Nephron progenitor cell (in vitro differentiated cells): ENCODE data around the gene RYR3.

Experiments
- DNase-seq: peaks from one replicate; pipeline ENCODE4 v3.0.0; 2021
- H3K27ac Mint-ChIP-seq: 2 replicates; pipeline ENCODE4 v1.8.0; 2021; ENCODE audit warnings: mild to moderate bottlenecking, moderate library complexity, mixed read lengths
- H3K27me3 Mint-ChIP-seq: 2 replicates; pipeline ENCODE4 v1.8.0; 2021; ENCODE audit warnings: mild to moderate bottlenecking, low read depth, mixed read lengths; ENCODE audit not compliant: poor library complexity
- H3K36me3 Mint-ChIP-seq: 2 replicates; pipeline ENCODE4 v1.8.0; 2021; ENCODE audit warnings: low read depth, mixed read lengths
- H3K4me1 Mint-ChIP-seq: 2 replicates; pipeline ENCODE4 v1.8.0; 2021; ENCODE audit warnings: mixed read lengths
- H3K4me3 Mint-ChIP-seq: 2 replicates; pipeline ENCODE4 v1.8.0; 2021; ENCODE audit warnings: mild to moderate bottlenecking, moderate library complexity, mixed read lengths
- H3K9me3 Mint-ChIP-seq: 2 replicates; pipeline ENCODE4 v1.8.0; 2021; ENCODE audit warnings: mild to moderate bottlenecking, moderate library complexity, mixed read lengths
- CTCF ChIP-seq: fragments of 200-600 bp; sonication (generic); IDR thresholded peaks from 2 replicates; pipeline ENCODE4 v1.5.0; 2021; ENCODE audit warnings: antibody characterized with exemption

The RYR3 gene

GRCh38 chr15:33701304-33701696 lies 390.5 kb downstream of the RYR3 start:
- H3K9me3 Mint-ChIP-seq, result no peaks in the 10 kb centered on the region
- H3K27ac Mint-ChIP-seq, result no peak overlapping the region
- no peak for DNase-seq
- peaks cover 26% of the 10 kb centered on the region for H3K27me3 Mint-ChIP-seq
- H3K36me3 Mint-ChIP-seq, result no peaks in the 10 kb centered on the region
- H3K4me1 Mint-ChIP-seq, result peaks cover 41% of the 10 kb centered on the region
- TF ChIP-seq CTCF, result no peak
- H3K4me3 Mint-ChIP-seq, result no peak overlapping the region

- no peak overlapping the region for H3K4me3 Mint-ChIP-seq
- H3K4me1 Mint-ChIP-seq, result peaks cover 24% of the 10 kb centered on the region
- H3K27me3 Mint-ChIP-seq, result peaks cover 12% of the 10 kb centered on the region
- DNase-seq, result no peak
- no peak for TF ChIP-seq CTCF
- H3K27ac Mint-ChIP-seq, result no peak overlapping the region
- peaks cover 21% of the 10 kb centered on the region for H3K9me3 Mint-ChIP-seq
- peaks cover 16% of the 10 kb centered on the region for H3K36me3 Mint-ChIP-seq
These were observed 395.4 kb downstream of the RYR3 start for GRCh38 chr15:33706173-33706572.

- H3K27ac Mint-ChIP-seq, result no peak overlapping the region
- no peak for TF ChIP-seq CTCF
- no peak overlapping the region for H3K4me3 Mint-ChIP-seq
- H3K27me3 Mint-ChIP-seq, result peaks cover 1% of the 10 kb centered on the region
- peaks cover 29% of the 10 kb centered on the region for H3K36me3 Mint-ChIP-seq
- H3K9me3 Mint-ChIP-seq, result peaks cover 43% of the 10 kb centered on the region
- no peak for DNase-seq
- H3K4me1 Mint-ChIP-seq, result peaks cover 31% of the 10 kb centered on the region
These were observed 400.0 kb downstream of the RYR3 start for GRCh38 chr15:33710748-33711147.

- TF ChIP-seq CTCF, result no peak
- peaks cover 25% of the 10 kb centered on the region for H3K4me1 Mint-ChIP-seq
- H3K9me3 Mint-ChIP-seq, result peaks cover 29% of the 10 kb centered on the region
- peak overlapping the region; percentile 36 for H3K27ac Mint-ChIP-seq
- no peak overlapping the region for H3K4me3 Mint-ChIP-seq
- no peaks in the 10 kb centered on the region for H3K27me3 Mint-ChIP-seq
- DNase-seq, result no peak
- peaks cover 18% of the 10 kb centered on the region for H3K36me3 Mint-ChIP-seq
These were observed 405.3 kb downstream of the RYR3 start for GRCh38 chr15:33716025-33716424.

- Mint-ChIP-seq H3K4me1 (no peaks in the 10 kb centered on the region), H3K36me3 (peaks cover 5% of the 10 kb centered on the region), H3K4me3 (no peak overlapping the region), H3K27me3 (no peaks in the 10 kb centered on the region), H3K27ac (no peak overlapping the region), H3K9me3 (peaks cover 4% of the 10 kb centered on the region)
- no peak for TF ChIP-seq CTCF
- no peak for DNase-seq
These were observed 410.2 kb downstream of the RYR3 start for GRCh38 chr15:33720952-33721351.

- Mint-ChIP-seq H3K4me3 (no peak overlapping the region), H3K36me3 (peaks cover 3% of the 10 kb centered on the region), H3K27ac (no peak overlapping the region), H3K9me3 (no peaks in the 10 kb centered on the region), H3K4me1 (peaks cover 4% of the 10 kb centered on the region), H3K27me3 (peaks cover 3% of the 10 kb centered on the region)
- TF ChIP-seq CTCF, result no peak
- no peak for DNase-seq
These were observed 411.4 kb downstream of the RYR3 start for GRCh38 chr15:33722005-33722672.
